Epithelial cell of proximal tubule (primary cell): ENCODE data around the gene EIF4A3. TPM values are rescaled to one million over a fixed set of nuclear protein-coding genes. Genes with fewer than 3 reads are reported as not detected.
A peak's percentile ranks its signal among the peaks of the same experiment; 100 is the strongest.

Experiments
- DNase-seq: peaks from one replicate; pipeline ENCODE4 v3.0.0-alpha.2; 2011; ENCODE audit warnings: low read depth
- H3K4me3 ChIP-seq: 2 replicates; pipeline ENCODE4 v1.5.1; 2011; ENCODE audit warnings: low read depth, mild to moderate bottlenecking, low read length
- CTCF ChIP-seq: conservative IDR thresholded peaks from 2 replicates; pipeline ENCODE4 v1.5.1; 2012; ENCODE audit warnings: low read depth, mild to moderate bottlenecking, low read length
- total RNA-seq: library from RNA; depleted of rRNA; stranded (reverse); fragments of >200 nt; gene quantifications from 2 replicates; pipeline ENCODE4 v1.2.3, GENCODE V29; 2015

The EIF4A3 gene
- total RNA-seq, 1 donor from 2014 or later, result 122 TPM

GRCh38 chr17:80151333-80151732 is 4.4 kb upstream of the EIF4A3 start:
- H3K4me3 ChIP-seq, result no peak overlapping the region
- TF ChIP-seq CTCF, result no peak
- DNase-seq, result no peak

- no peak for TF ChIP-seq CTCF
- no peak for DNase-seq
- H3K4me3 ChIP-seq, result peak overlapping the region; percentile 97
Measured at GRCh38 chr17:80146121-80147034, 550 bp downstream of the EIF4A3 start.

- no peak for TF ChIP-seq CTCF
- DNase-seq, result no peak
- H3K4me3 ChIP-seq, result peak overlapping the region; percentile 97
Measured at GRCh38 chr17:80145076-80146075, 1.6 kb downstream of the EIF4A3 start.

- TF ChIP-seq CTCF, result no peak
- no peak overlapping the region for H3K4me3 ChIP-seq
- DNase-seq, result no peak
Measured at GRCh38 chr17:80142929-80143328, 4.0 kb downstream of the EIF4A3 start.

- TF ChIP-seq CTCF, result no peak
- no peak for DNase-seq
- H3K4me3 ChIP-seq, result no peak overlapping the region
Measured at GRCh38 chr17:80141463-80142165, 5.3 kb downstream of the EIF4A3 start.

GRCh38 chr17:80138856-80139426 is 8.0 kb downstream of the EIF4A3 start:
- H3K4me3 ChIP-seq, result no peak overlapping the region
- TF ChIP-seq CTCF, result no peak
- no peak for DNase-seq
